A549 (cell line): ENCODE results near the gene FZD10. TPM values are rescaled to one million over a fixed set of nuclear protein-coding genes. Genes with fewer than 3 reads are reported as not detected.

ENCODE experiments used
- ATAC-seq, 2 experiments: fragments of 200-7000 bp in 1 of 2; fragments of >200 bp in 1 of 2; cut with Nextera tagmentation in 1 of 2; cut with Tn5 transposase in 1 of 2; 3 replicates each; pipeline versions ENCODE4 v1.8.0 to v1.9.1; 2018 to 2020; ENCODE audit warnings: mild to moderate bottlenecking in 1 of 2, moderate library complexity in 1 of 2
- CTCF ChIA-PET: fragments of 300-600 bp; sonication (Branson Sonifier 250); formaldehyde crosslinking; extraction: SDS; loops from one replicate; lab custom pipeline; 2021; ENCODE audit warnings: antibody characterized with exemption, inconsistent platforms; lab: Yijun Ruan, JAX
- POLR2A ChIA-PET: fragments of 350-600 bp; formaldehyde crosslinking; extraction: SDS; loops from one replicate; lab custom pipeline; 2021; ENCODE audit warnings: antibody characterized with exemption, inconsistent platforms; lab: Yijun Ruan, JAX
- DNase-seq, 2 experiments: peaks; one replicate each; pipeline versions ENCODE4 v3.0.0 to v3.0.0-alpha.2; 2011 to 2016; ENCODE audit warnings: low read depth in 1 of 2, low spot score in 1 of 2
- FAIRE-seq: peaks from 2 replicates; lab custom pipeline; 2011; peaks lifted over from hg19 to GRCh38; lab: Jason Lieb, UNC
- H3K27ac ChIP-seq, 2 experiments: fragments of >200 bp; sonication (Bioruptor Twin); formaldehyde crosslinking; 3 replicates each; pipeline ENCODE4 v1.5.1; 2016 to 2017
- H3K4me1 ChIP-seq: fragments of >200 bp; sonication (Bioruptor Twin); formaldehyde crosslinking; 3 replicates; pipeline ENCODE4 v1.6.1; 2016
- H3K4me2 ChIP-seq: fragments of >200 bp; sonication (Bioruptor Twin); formaldehyde crosslinking; 3 replicates; pipeline ENCODE4 v1.6.1; 2016
- H3K4me3 ChIP-seq: fragments of >200 bp; sonication (Bioruptor Twin); formaldehyde crosslinking; 3 replicates; pipeline ENCODE4 v1.5.1; 2016
- H3K9me3 ChIP-seq: fragments of >200 bp; sonication (Bioruptor Twin); formaldehyde crosslinking; 3 replicates; pipeline ENCODE4 v1.6.1; 2016
- ATOH8 ChIP-seq: fragments of 250-450 bp; sonication (Bioruptor Pico); IDR thresholded peaks from 2 replicates; pipeline ENCODE4 v1.5.0; 2020; ENCODE audit warnings: low read depth, mild to moderate bottlenecking, moderate library complexity
- BCL3 ChIP-seq: fragments of >200 bp; sonication (Bioruptor Twin); formaldehyde crosslinking; IDR thresholded peaks from 3 replicates; pipeline ENCODE4 v1.6.1; 2016
- CEBPB ChIP-seq, 2 experiments: fragments of >200 bp in 1 of 2; sonication (Bioruptor Twin) in 1 of 2; formaldehyde crosslinking in 1 of 2; IDR thresholded peaks; 2 replicates each; pipeline ENCODE4 v1.6.1; 2012 to 2016
- E2F6 ChIP-seq: IDR thresholded peaks from 2 replicates; pipeline ENCODE4 v1.6.1; 2012; ENCODE audit warnings: low read depth, borderline replicate concordance
- EP300 ChIP-seq, 2 experiments: fragments of >200 bp; sonication (Bioruptor Twin); formaldehyde crosslinking; IDR thresholded peaks; 2 replicates in 1 of 2; 3 replicates in 1 of 2; pipeline ENCODE4 v1.6.1; 2016 to 2017
- FOXS1 ChIP-seq: fragments of 250-450 bp; sonication (Bioruptor Pico); IDR thresholded peaks from 2 replicates; pipeline ENCODE4 v1.5.0; 2020; ENCODE audit warnings: mild to moderate bottlenecking, moderate library complexity
- HES2 ChIP-seq: fragments of >200 bp; sonication (Bioruptor Twin); formaldehyde crosslinking; IDR thresholded peaks from 2 replicates; pipeline ENCODE4 v1.6.1; 2016
- HEYL ChIP-seq: fragments of 250-450 bp; sonication (Bioruptor Pico); IDR thresholded peaks from 2 replicates; pipeline ENCODE4 v1.8.0; 2021; ENCODE audit warnings: mild to moderate bottlenecking, moderate library complexity
- HOXA7 ChIP-seq: fragments of 250-450 bp; sonication (Bioruptor Pico); IDR thresholded peaks from 2 replicates; pipeline ENCODE4 v1.5.0; 2020; ENCODE audit warnings: mild to moderate bottlenecking, moderate library complexity
- HOXB13 ChIP-seq: fragments of 250-450 bp; sonication (Bioruptor Pico); IDR thresholded peaks from 2 replicates; pipeline ENCODE4 v1.5.0; 2020; ENCODE audit warnings: low read depth, mild to moderate bottlenecking, moderate library complexity
- KDM5A ChIP-seq: fragments of 200-600 bp; sonication (generic); IDR thresholded peaks from 2 replicates; pipeline ENCODE4 v1.6.1; 2016; ENCODE audit warnings: antibody characterized with exemption, mild to moderate bottlenecking
- NR3C1 ChIP-seq: fragments of >200 bp; sonication (Bioruptor Twin); formaldehyde crosslinking; IDR thresholded peaks from 3 replicates; pipeline ENCODE4 v1.6.1; 2017
- PBX3 ChIP-seq: IDR thresholded peaks from 2 replicates; pipeline ENCODE4 v1.6.1; 2012
- PHF8 ChIP-seq: fragments of 200-600 bp; sonication (generic); IDR thresholded peaks from 2 replicates; pipeline ENCODE4 v1.6.1; 2016; ENCODE audit warnings: low read depth, mild to moderate bottlenecking, antibody characterized with exemption, moderate library complexity, borderline replicate concordance
- POLR2AphosphoS2 ChIP-seq: conservative IDR thresholded peaks from 2 replicates; pipeline ENCODE4 v1.6.1; 2012; ENCODE audit warnings: low read length, improper control_type of control experiment, inconsistent platforms
- RAD21 ChIP-seq, 2 experiments: fragments of >200 bp in 1 of 2; sonication (Bioruptor Twin) in 1 of 2; formaldehyde crosslinking in 1 of 2; IDR thresholded peaks in 1 of 2; conservative IDR thresholded peaks in 1 of 2; 2 replicates in 1 of 2; 3 replicates in 1 of 2; pipeline ENCODE4 v1.6.1; 2012 to 2018; ENCODE audit warnings: inconsistent platforms in 1 of 2
- REST ChIP-seq: fragments of 200-600 bp; sonication (generic); IDR thresholded peaks from 2 replicates; pipeline ENCODE4 v1.6.1; 2016; ENCODE audit warnings: antibody characterized with exemption, mild to moderate bottlenecking, moderate library complexity
- RFX5 ChIP-seq: fragments of 450-650 bp; IDR thresholded peaks from 2 replicates; pipeline ENCODE4 v1.7.1; 2014; ENCODE audit warnings: antibody characterized with exemption, mild to moderate bottlenecking, moderate library complexity
- TFCP2L1 ChIP-seq: fragments of 250-450 bp; sonication (Bioruptor Pico); IDR thresholded peaks from 2 replicates; pipeline ENCODE4 v1.5.0; 2021; ENCODE audit warnings: mild to moderate bottlenecking
- ZNF302 ChIP-seq: fragments of 250-450 bp; sonication (Bioruptor Pico); IDR thresholded peaks from 2 replicates; pipeline ENCODE4 v1.9.0; 2021; ENCODE audit warnings: inconsistent platforms, mild to moderate bottlenecking, moderate library complexity
- ZSCAN20 ChIP-seq: fragments of 250-450 bp; sonication (Bioruptor Pico); IDR thresholded peaks from 2 replicates; pipeline ENCODE4 v1.8.0; 2022; ENCODE audit warnings: mild to moderate bottlenecking, moderate library complexity
- WGBS: methylation state at CpG from one replicate; pipeline ENCODE4 v1.1.6; 2017; ENCODE audit errors: missing lambda C conversion rate; 5-methylcytosine and 5-hydroxymethylcytosine counted together
- polyA plus RNA-seq, 4 experiments: library from polyadenylated mRNA; depleted of rRNA in 3 of 4; stranded (reverse); fragments of >200 nt; fragmentation: RNase III in 1 of 4; extraction: RNeasy Plus Mini Kit Qiagen cat#74134 plus additional on column Dnase treatment in 1 of 4; gene quantifications; 2 replicates in 3 of 4; 3 replicates in 1 of 4; pipeline ENCODE4 v1.2.3, GENCODE V29; 2011 to 2017

Gene FZD10
- polyA plus RNA-seq, 2 of the 4 experiments (the other 2 are of a cell fraction), result not detected

- Histone ChIP-seq H3K9me3 (no peaks in the 10 kb centered on the region), H3K4me2 (no peak overlapping the region), H3K4me1 (no peaks in the 10 kb centered on the region)
- POLR2A ChIA-PET, result no interaction called here
- TF ChIP-seq RAD21 (conservative IDR thresholded peaks at IDR 0.05 in 1 of 2, IDR thresholded peaks at IDR 0.05 in 1 of 2) (no peak), ZNF302 (CRISPR knock-in tag) (no peak)
- TF ChIP-seq, all 56 proteins: peak for 0
- DNase-seq (no peak), ATAC-seq (no peak), FAIRE-seq (no peak)
- 22% methylated on average over 9 of the region's 9 CpGs for WGBS
- Histone ChIP-seq H3K27ac (no peak overlapping the region), H3K4me3 (no peak overlapping the region)
- CTCF ChIA-PET, result no interaction called here
Observed at GRCh38 chr12:130212384-130212989, 50.2 kb downstream of the FZD10 start.

- 26% methylated on average over 4 of the region's 4 CpGs for WGBS
- TF ChIP-seq NR3C1, result no peak
- TF ChIP-seq ATOH8 (CRISPR knock-in tag), result no peak
- no peak for TF ChIP-seq HES2
- TF ChIP-seq E2F6, result no peak
- no peak for TF ChIP-seq CEBPB (IDR thresholded peaks at IDR 0.05)
- TF ChIP-seq EP300 (IDR thresholded peaks at IDR 0.05), result no peak
- no peak for TF ChIP-seq RFX5
- TF ChIP-seq BCL3, result no peak
- no peak for TF ChIP-seq HEYL (CRISPR knock-in tag)
- TF ChIP-seq HOXB13 (CRISPR knock-in tag), result no peak
- no peak for TF ChIP-seq REST
- no peak for TF ChIP-seq POLR2AphosphoS2
- no peak for TF ChIP-seq KDM5A
- TF ChIP-seq PBX3, result no peak
- TF ChIP-seq ZSCAN20 (CRISPR knock-in tag), result no peak
- TF ChIP-seq FOXS1, result no peak
- no peak for TF ChIP-seq HOXA7 (CRISPR knock-in tag)
- TF ChIP-seq TFCP2L1 (CRISPR knock-in tag), result no peak
- no peak for TF ChIP-seq PHF8
- TF ChIP-seq, all 56 proteins: peak for 0
- POLR2A ChIA-PET, result no interaction called here
- FAIRE-seq (no peak), ATAC-seq (no peak), DNase-seq (no peak)
- CTCF ChIA-PET, result no interaction called here
- no peak overlapping the region for H3K4me3 ChIP-seq
- no peaks in the 10 kb centered on the region for H3K9me3 ChIP-seq
- H3K4me1 ChIP-seq, result no peaks in the 10 kb centered on the region
- H3K27ac ChIP-seq, result no peak overlapping the region
- H3K4me2 ChIP-seq, result no peak overlapping the region
Observed at GRCh38 chr12:130213249-130213648, 51.0 kb downstream of the FZD10 start.
